Fibroblast of lung (primary cell): ENCODE data around the gene TMEM163. TPM values are rescaled to one million over a fixed set of nuclear protein-coding genes. Genes with fewer than 3 reads are reported as not detected.

Source experiments
- DNase-seq, 2 donors: peaks; one replicate each; pipeline versions ENCODE4 v3.0.0 to v3.0.0-alpha.2; 2010; ENCODE audit warnings: low read depth in 2 of 2
- H2AFZ ChIP-seq: 2 replicates; pipeline ENCODE4 v1.5.1; 2012; ENCODE audit warnings: low read length, control low read depth, inconsistent platforms
- H3K27ac ChIP-seq: 2 replicates; pipeline ENCODE4 v1.5.1; 2011; ENCODE audit warnings: low read length, control low read depth; ENCODE audit not compliant: insufficient read depth
- H3K27me3 ChIP-seq: 2 replicates; pipeline ENCODE4 v1.5.1; 2011; ENCODE audit warnings: mild to moderate bottlenecking, low read length; ENCODE audit not compliant: control insufficient read depth, insufficient read depth
- H3K36me3 ChIP-seq: 2 replicates; pipeline ENCODE4 v1.5.1; 2011; ENCODE audit warnings: low read length; ENCODE audit not compliant: control insufficient read depth, insufficient read depth
- H3K4me1 ChIP-seq: 2 replicates; pipeline ENCODE4 v1.5.1; 2011; ENCODE audit warnings: low read length; ENCODE audit not compliant: control insufficient read depth, insufficient read depth; ENCODE audit errors: extremely low read depth
- H3K4me2 ChIP-seq: 2 replicates; pipeline ENCODE4 v1.5.1; 2011; ENCODE audit warnings: low read length, control low read depth; ENCODE audit not compliant: insufficient read depth; ENCODE audit errors: extremely low read depth
- H3K4me3 ChIP-seq, 4 experiments: fragments of 200-600 bp in 1 of 4; sonication (generic) in 1 of 4; replicated peaks in 1 of 4; 2 replicates each; pipeline ENCODE4 v1.5.1; 2011 to 2016; ENCODE audit warnings: low read length in 4 of 4, low read depth in 3 of 4, mild to moderate bottlenecking in 3 of 4, control low read depth in 2 of 4, inconsistent platforms in 1 of 4, mixed read lengths in 1 of 4; ENCODE audit not compliant: insufficient read depth in 1 of 4; ENCODE audit errors: control extremely low read depth in 1 of 4
- H3K79me2 ChIP-seq: 2 replicates; pipeline ENCODE4 v1.5.1; 2012; ENCODE audit warnings: mild to moderate bottlenecking, low read length, inconsistent platforms; ENCODE audit not compliant: control insufficient read depth, insufficient read depth
- H3K9ac ChIP-seq: 2 replicates; pipeline ENCODE4 v1.5.1; 2011; ENCODE audit warnings: mild to moderate bottlenecking, low read length, control low read depth; ENCODE audit not compliant: insufficient read depth
- H3K9me3 ChIP-seq: 2 replicates; pipeline ENCODE4 v1.5.1; 2012; ENCODE audit warnings: low read depth, low read length; ENCODE audit not compliant: control insufficient read depth, insufficient read depth
- H4K20me1 ChIP-seq: 2 replicates; pipeline ENCODE4 v1.5.1; 2011; ENCODE audit warnings: low read length; ENCODE audit not compliant: control insufficient read depth, insufficient read depth; ENCODE audit errors: extremely low read depth
- CTCF ChIP-seq, 2 donors: IDR thresholded peaks in 1 of 2; conservative IDR thresholded peaks in 1 of 2; 1 replicate in 1 of 2; 2 replicates in 1 of 2; pipeline ENCODE4 v1.5.1; 2011 to 2012; ENCODE audit warnings: low read length in 2 of 2, control low read depth in 1 of 2, inconsistent platforms in 1 of 2, low read depth in 1 of 2, mild to moderate bottlenecking in 1 of 2
- EZH2 ChIP-seq: IDR thresholded peaks from 2 replicates; pipeline ENCODE4 v1.5.1; 2012; ENCODE audit warnings: low read length, control low read depth, mild to moderate bottlenecking; ENCODE audit errors: missing control alignments
- polyA plus RNA-seq, 2 donors: library from polyadenylated mRNA; depleted of rRNA in 1 of 2; stranded (reverse) in 1 of 2; unstranded in 1 of 2; fragments of >200 nt; gene quantifications; 2 replicates each; pipeline ENCODE4 v1.2.1, GENCODE V29; 2011 to 2012; ENCODE audit warnings: missing spikeins in 1 of 2
- total RNA-seq: library from RNA; depleted of rRNA; stranded (reverse); fragments of >200 nt; gene quantifications from 2 replicates; pipeline ENCODE4 v1.2.1, GENCODE V29; 2014

The TMEM163 gene
- total and polyA plus RNA-seq, 2 donors (not counting 1 experiment from before 2014, with no cell fraction given): under 0.01 to 0.03 TPM

GRCh38 chr2:134722728-134723127, 3.9 kb upstream of the TMEM163 start:
- H3K27ac ChIP-seq: no peak overlapping the region
- H3K27me3 ChIP-seq: peaks cover 22% of the 10 kb centered on the region
- no peaks in the 10 kb centered on the region for H4K20me1 ChIP-seq
- no peaks in the 10 kb centered on the region for H3K79me2 ChIP-seq
- H3K4me2 ChIP-seq: no peak overlapping the region
- DNase-seq: no peak
- H3K9me3 ChIP-seq: no peaks in the 10 kb centered on the region
- no peak overlapping the region for H3K9ac ChIP-seq
- no peaks in the 10 kb centered on the region for H3K36me3 ChIP-seq
- no peaks in the 10 kb centered on the region for H3K4me1 ChIP-seq
- H3K4me3 ChIP-seq: no peak overlapping the region
- no peak for TF ChIP-seq EZH2
- TF ChIP-seq CTCF (conservative IDR thresholded peaks at IDR 0.05 in 1 of 2, IDR thresholded peaks at IDR 0.05 in 1 of 2; ENCODE audit: low read depth in 1 of 2, low read length in 2 of 2): peak; percentile 11 to 19
- H2AFZ ChIP-seq: no peak overlapping the region

GRCh38 chr2:134721596-134721995, 2.8 kb upstream of the TMEM163 start:
- TF ChIP-seq EZH2 (no peak), CTCF (conservative IDR thresholded peaks at IDR 0.05 in 1 of 2, IDR thresholded peaks at IDR 0.05 in 1 of 2; ENCODE audit: low read depth in 1 of 2, low read length in 2 of 2) (no peak)
- Histone ChIP-seq H3K27me3 (peaks cover 32% of the 10 kb centered on the region), H2AFZ (no peak overlapping the region), H3K4me3 (no peak overlapping the region), H3K79me2 (no peaks in the 10 kb centered on the region), H3K4me1 (no peaks in the 10 kb centered on the region), H3K9ac (no peak overlapping the region), H3K9me3 (no peaks in the 10 kb centered on the region), H4K20me1 (no peaks in the 10 kb centered on the region), H3K4me2 (no peak overlapping the region), H3K36me3 (no peaks in the 10 kb centered on the region), H3K27ac (no peak overlapping the region)
- no peak for DNase-seq

- Histone ChIP-seq H3K79me2 (no peaks in the 10 kb centered on the region), H3K4me3 (peak overlapping the region in 1 of 4 experiments; percentile 28), H4K20me1 (no peaks in the 10 kb centered on the region), H3K4me1 (no peaks in the 10 kb centered on the region), H3K27ac (no peak overlapping the region), H2AFZ (no peak overlapping the region), H3K27me3 (peaks cover 35% of the 10 kb centered on the region), H3K4me2 (no peak overlapping the region), H3K9ac (no peak overlapping the region), H3K36me3 (no peaks in the 10 kb centered on the region), H3K9me3 (no peaks in the 10 kb centered on the region)
- TF ChIP-seq EZH2: peak; percentile 95
- TF ChIP-seq CTCF (conservative IDR thresholded peaks at IDR 0.05 in 1 of 2, IDR thresholded peaks at IDR 0.05 in 1 of 2; ENCODE audit: low read depth in 1 of 2, low read length in 2 of 2): no peak
- peak in 1 of 2 donors; percentile 13 for DNase-seq
Observed at GRCh38 chr2:134718023-134718816, 580 bp downstream of the TMEM163 start.
